Activated CD8-positive, alpha-beta memory T cell treated with anti-CD3 and anti-CD28 coated beads, Interleukin-2, amount 10 ng/mL, durations not matched to agents 7 days and 5 days (primary cell): ENCODE results near the gene PTPRN2. TPM values are rescaled to one million over a fixed set of nuclear protein-coding genes. Genes with fewer than 3 reads are reported as not detected.
"Not testable (repeated sequence)": the region's sequence is repeated elsewhere in the genome, so short reads cannot be mapped to it uniquely, and the experiment has no call there.

Source experiments
- ATAC-seq: fragments of 150-1000 bp; cut with Tn5 transposase; one replicate; pipeline ENCODE4 v1.10.0; 2021; ENCODE audit warnings: moderate library complexity
- CTCF ChIA-PET: fragments of 350-600 bp; sonication (Branson Sonifier 250); formaldehyde crosslinking; loops from one replicate; lab custom pipeline; 2021; ENCODE audit warnings: antibody characterized with exemption; lab: Charles Lee
- DNase-seq: peaks from one replicate; pipeline ENCODE4 v3.0.0-alpha.2; 2020
- H3K27ac Mint-ChIP-seq: one replicate; pipeline ENCODE4 v1.8.0; 2021; ENCODE audit warnings: mild to moderate bottlenecking, mixed read lengths
- H3K27me3 Mint-ChIP-seq: one replicate; pipeline ENCODE4 v1.8.0; 2021; ENCODE audit warnings: mixed read lengths
- H3K36me3 Mint-ChIP-seq: one replicate; pipeline ENCODE4 v1.8.0; 2021; ENCODE audit warnings: mild to moderate bottlenecking, mixed read lengths
- H3K4me1 Mint-ChIP-seq: one replicate; pipeline ENCODE4 v1.8.0; 2021; ENCODE audit warnings: mixed read lengths
- H3K4me3 Mint-ChIP-seq: one replicate; pipeline ENCODE4 v1.8.0; 2021; ENCODE audit warnings: mild to moderate bottlenecking, moderate library complexity, mixed read lengths
- H3K9me3 Mint-ChIP-seq: one replicate; pipeline ENCODE4 v1.8.0; 2022; ENCODE audit warnings: low read depth, mixed read lengths
- total RNA-seq, 2 experiments: library from RNA; stranded (reverse); gene quantifications; one replicate each; pipeline ENCODE4 v1.2.3, GENCODE V29; 2021

The PTPRN2 gene
- total RNA-seq, 2 experiments from 2014 or later = 3.2 to 5.7 TPM

DNA sequence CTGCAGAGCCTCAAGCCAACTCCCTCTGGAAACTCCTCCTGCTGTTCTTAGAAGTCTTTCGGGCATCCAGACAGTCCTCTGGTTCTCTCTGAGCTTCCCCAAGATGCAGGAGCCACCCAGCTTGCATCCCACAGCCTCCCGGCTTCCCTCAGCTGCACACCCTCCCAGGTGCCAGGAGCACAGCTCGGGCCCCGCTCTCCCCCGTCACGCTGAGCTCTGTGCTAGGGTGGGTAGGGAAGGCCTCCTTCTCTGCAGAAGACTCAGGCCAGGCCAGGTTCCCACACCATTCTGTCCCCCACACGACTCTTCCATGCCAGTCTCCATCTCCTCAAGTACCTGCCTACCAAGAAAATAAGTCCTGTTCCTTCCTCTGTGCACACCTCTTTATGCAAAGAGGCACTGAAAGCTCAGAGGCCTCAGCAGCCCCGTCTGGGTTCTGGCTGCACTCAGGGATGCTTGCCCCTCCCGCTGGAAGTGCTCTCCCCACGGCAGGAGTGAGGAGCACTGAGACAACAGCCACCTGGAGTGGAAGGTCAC is 537.1 kb downstream of the PTPRN2 start:
- CTCF ChIA-PET = no interaction called here
- Mint-ChIP-seq H3K9me3 (no peaks in the 10 kb centered on the region), H3K4me3 (no peak overlapping the region), H3K27me3 (no peaks in the 10 kb centered on the region), H3K4me1 (no peaks in the 10 kb centered on the region), H3K27ac (no peak overlapping the region), H3K36me3 (no peaks in the 10 kb centered on the region)
- DNase-seq (no peak), ATAC-seq (no peak)

DNA sequence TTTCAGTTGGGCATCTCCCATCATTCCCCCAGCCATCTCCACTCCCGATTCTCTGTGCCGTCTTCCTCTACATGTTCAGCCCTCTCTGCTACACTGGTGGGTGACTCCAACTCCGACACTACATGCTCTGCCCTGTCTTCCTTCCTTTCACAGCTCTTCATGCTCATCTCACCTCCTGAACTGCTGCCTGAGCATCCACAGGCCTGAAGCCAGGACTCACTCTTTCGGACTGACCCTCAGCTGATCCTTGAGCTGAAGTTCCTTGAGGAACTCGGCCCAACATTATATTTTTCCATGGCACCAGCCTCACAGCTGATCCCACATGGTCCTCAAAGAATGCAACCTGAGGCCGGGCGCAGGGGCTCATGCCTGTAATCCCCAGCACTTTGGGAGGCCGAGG is 538.4 kb downstream of the PTPRN2 start:
- Mint-ChIP-seq H3K9me3 (no peaks in the 10 kb centered on the region), H3K27me3 (no peaks in the 10 kb centered on the region), H3K4me1 (no peaks in the 10 kb centered on the region), H3K27ac (no peak overlapping the region), H3K4me3 (no peak overlapping the region), H3K36me3 (no peaks in the 10 kb centered on the region)
- CTCF ChIA-PET = no interaction called here
- ATAC-seq (no peak), DNase-seq (no peak)

DNA sequence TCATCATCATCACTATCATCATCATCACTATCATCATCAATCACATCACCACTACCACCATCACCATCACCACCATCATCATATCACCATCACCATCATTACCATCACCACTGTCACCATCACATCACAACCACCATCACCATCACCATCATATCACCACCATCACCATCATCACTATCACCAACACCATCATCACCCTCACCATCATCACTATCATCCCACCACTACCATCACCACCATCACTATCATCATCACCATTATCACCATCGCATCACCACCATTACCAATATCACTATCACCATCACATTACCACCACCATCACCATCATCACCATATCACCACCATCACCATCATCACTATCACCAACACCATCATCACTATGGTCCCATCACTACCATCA is 539.1 kb downstream of the PTPRN2 start:
- H3K9me3 Mint-ChIP-seq = no peaks in the 10 kb centered on the region
- no peak overlapping the region for H3K4me3 Mint-ChIP-seq
- no peaks in the 10 kb centered on the region for H3K27me3 Mint-ChIP-seq
- ATAC-seq = no peak
- CTCF ChIA-PET = no interaction called here
- no peak overlapping the region for H3K27ac Mint-ChIP-seq
- no peaks in the 10 kb centered on the region for H3K4me1 Mint-ChIP-seq
- DNase-seq = no peak
- H3K36me3 Mint-ChIP-seq = no peaks in the 10 kb centered on the region

DNA sequence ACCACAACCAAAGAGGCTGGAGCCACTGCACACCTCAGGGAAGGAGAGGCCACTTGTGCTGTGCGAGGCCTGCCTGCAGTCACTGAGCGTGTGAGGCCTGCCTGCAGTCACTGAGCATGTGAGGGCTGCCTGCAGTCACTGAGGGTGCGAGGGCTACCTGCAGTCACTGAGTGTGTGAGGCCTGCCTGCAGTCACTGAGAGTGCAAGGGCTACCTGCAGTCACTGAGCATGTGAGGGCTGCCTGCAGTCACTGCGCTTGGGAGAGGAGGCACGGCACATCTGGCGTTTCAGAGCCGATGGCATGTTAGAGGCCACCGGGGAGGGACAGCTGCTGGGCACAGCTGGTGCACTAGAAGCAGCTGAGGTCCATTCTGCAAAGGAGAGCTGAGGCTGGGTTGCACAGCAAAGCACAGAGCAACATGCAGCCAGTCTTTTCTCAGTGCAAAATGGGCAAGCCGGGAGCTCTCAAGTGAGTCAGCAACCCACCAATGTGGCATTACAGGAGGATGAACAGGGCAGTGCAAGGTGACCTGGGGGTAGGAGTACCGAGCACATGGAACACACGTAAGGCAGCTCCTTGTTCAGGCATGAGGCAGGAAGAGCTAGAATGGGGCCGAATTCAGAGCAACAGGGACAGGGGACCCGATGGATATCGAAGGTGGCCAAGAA is 540.1 kb downstream of the PTPRN2 start:
- CTCF ChIA-PET = no interaction called here
- no peaks in the 10 kb centered on the region for H3K36me3 Mint-ChIP-seq
- no peak overlapping the region for H3K27ac Mint-ChIP-seq
- no peak for ATAC-seq
- no peaks in the 10 kb centered on the region for H3K9me3 Mint-ChIP-seq
- H3K4me1 Mint-ChIP-seq = no peaks in the 10 kb centered on the region
- H3K27me3 Mint-ChIP-seq = no peaks in the 10 kb centered on the region
- no peak for DNase-seq
- H3K4me3 Mint-ChIP-seq = no peak overlapping the region

DNA sequence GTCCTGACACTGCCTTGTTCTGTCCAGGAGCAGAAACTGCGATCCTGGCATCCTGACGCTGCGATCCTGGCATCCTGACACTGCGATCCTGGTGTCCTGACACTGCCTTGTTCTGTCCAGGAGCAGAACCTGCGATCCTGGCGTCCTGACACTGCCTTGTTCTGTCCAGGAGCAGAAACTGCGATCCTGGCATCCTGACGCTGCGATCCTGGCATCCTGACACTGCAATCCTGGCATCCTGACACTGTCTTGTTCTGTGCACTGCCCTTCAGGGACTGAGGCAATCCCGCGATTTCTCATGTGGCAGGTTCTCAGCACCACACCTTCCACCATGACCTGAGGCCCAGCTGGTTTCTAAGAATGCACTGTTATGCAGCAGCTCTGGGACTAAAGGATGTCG is 541.4 kb downstream of the PTPRN2 start:
- H3K27me3 Mint-ChIP-seq, H3K27ac Mint-ChIP-seq, H3K36me3 Mint-ChIP-seq, H3K9me3 Mint-ChIP-seq, DNase-seq, H3K4me3 Mint-ChIP-seq, ATAC-seq, H3K4me1 Mint-ChIP-seq, CTCF ChIA-PET: not testable (repeated sequence)

DNA sequence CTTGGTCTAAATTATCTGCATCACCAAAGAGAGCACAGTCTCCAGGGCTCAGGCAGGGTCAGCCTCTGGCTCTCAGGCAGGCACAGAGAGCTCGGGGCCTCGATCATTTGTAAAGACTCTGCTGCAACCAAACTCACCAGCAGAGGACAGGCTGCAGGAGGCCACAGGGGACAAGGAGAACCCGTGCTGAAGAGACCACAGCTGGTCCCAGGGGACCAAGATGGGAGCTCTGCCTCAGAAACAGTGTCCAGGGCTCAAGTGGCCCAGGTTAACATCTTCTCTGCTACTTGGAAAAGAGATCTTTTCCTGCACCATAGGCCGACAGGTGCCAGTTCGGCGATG is 543.2 kb downstream of the PTPRN2 start:
- Mint-ChIP-seq H3K4me1 (no peaks in the 10 kb centered on the region), H3K27me3 (no peaks in the 10 kb centered on the region), H3K27ac (no peak overlapping the region), H3K4me3 (no peak overlapping the region), H3K9me3 (peaks cover 5% of the 10 kb centered on the region), H3K36me3 (no peaks in the 10 kb centered on the region)
- DNase-seq (no peak), ATAC-seq (no peak)
- CTCF ChIA-PET = no interaction called here

DNA sequence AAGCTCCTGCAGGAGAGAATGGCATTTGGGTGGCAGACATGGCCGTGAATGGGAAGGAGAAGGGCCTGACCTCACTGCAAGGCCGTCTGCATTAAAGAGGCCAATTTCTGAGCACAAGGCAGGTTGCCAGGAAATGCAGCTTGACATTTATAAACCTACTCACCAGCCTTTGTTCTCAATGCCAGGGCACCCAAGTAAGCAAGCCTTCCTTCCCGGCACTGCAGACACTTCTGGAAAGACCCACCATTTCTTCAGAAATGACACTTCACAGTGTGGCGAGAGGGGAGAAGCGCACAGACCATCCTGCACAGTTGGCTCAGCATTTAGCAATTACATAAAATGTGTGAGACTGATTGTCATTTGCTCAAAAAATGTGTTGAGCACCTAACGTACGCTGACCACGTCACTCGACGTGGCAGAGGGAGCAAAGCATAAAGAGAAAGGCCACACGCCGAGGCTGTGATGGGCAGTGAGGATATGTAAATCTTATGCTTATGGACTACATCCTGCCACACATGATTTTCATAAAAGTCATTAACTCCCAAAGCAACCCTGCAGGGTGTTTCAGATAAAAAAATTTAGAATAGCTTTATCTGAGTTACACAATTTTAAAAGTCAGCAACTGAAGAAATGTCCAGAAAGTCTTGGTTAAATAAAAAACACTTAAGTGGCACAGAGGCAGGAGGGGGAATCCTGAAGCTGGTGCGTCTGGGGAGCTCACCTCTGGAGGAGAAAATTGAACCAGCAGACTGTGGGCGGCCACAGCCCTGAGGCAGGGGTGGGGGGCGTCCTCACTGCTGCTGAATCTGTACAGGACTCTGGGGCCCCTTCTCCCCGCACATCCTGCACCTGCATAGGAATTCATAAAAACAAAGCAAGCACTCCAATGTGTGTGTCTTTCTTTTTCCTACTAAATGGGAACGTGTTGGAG is 543.8 kb downstream of the PTPRN2 start:
- Mint-ChIP-seq H3K27ac (no peak overlapping the region), H3K4me1 (no peaks in the 10 kb centered on the region), H3K9me3 (peaks cover 5% of the 10 kb centered on the region), H3K27me3 (no peaks in the 10 kb centered on the region), H3K4me3 (no peak overlapping the region), H3K36me3 (no peaks in the 10 kb centered on the region)
- DNase-seq (no peak), ATAC-seq (no peak)
- CTCF ChIA-PET = no interaction called here

DNA sequence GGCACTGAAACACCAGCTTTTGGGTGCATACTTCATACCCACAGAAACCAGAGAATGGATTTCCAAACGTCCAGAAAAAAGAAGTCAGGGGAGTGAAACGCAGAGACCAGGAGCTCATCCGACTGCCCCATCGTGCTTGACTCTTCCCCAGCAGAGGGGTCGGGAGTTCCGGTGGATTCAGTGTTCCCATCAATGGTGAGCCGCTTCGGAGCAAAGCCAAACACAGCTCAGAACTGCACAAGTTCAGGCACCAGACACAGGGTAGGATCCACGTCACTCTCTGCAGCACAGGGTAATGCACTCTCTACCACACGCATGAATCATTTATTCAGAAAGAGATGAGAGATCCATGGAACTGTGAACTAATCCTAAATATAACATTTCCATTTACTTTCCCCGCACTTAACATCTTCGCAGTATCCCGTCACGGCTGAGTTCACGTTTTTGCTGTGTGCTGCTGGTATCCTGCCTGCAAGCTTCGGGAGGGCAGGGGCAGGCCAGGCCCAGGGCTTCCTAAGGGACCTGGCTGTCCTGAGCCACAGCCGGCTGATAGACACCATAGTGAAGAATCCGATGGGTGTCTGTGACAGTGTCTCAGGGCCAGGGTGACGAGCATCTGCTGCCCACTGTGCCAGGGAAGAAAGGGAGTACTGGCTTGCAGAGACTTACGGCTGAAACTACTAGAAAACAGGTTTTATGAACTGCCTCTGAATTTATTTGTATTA is 545.3 kb downstream of the PTPRN2 start:
- H3K4me1 Mint-ChIP-seq = no peaks in the 10 kb centered on the region
- no peaks in the 10 kb centered on the region for H3K27me3 Mint-ChIP-seq
- CTCF ChIA-PET = interaction anchor here (0.6 kb wide), 1 partner anchor 1752 kb away, joined by 3 read pairs; no protein-coding TSS in a partner anchor
- ATAC-seq = no peak
- no peak overlapping the region for H3K27ac Mint-ChIP-seq
- no peaks in the 10 kb centered on the region for H3K36me3 Mint-ChIP-seq
- no peak overlapping the region for H3K4me3 Mint-ChIP-seq
- H3K9me3 Mint-ChIP-seq = peaks cover 5% of the 10 kb centered on the region
- no peak for DNase-seq

DNA sequence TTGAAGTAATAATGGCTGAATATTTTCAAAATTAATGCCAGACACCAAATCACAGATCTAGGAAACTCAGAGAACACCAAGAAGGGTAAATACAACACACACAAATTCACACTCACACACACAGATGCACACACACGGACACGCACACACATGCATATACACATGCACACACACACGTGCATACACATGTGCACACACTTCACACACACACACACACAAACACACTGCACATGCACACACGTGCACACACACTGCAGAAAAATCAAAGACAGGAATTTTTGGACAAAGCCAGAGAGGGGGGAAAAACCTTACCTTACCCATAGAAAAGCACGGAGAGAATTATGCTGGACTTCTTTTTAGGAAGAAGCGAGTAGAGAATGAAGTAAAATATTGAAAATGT is 547.4 kb downstream of the PTPRN2 start:
- Mint-ChIP-seq H3K27me3 (no peaks in the 10 kb centered on the region), H3K36me3 (no peaks in the 10 kb centered on the region), H3K27ac (no peak overlapping the region), H3K4me1 (no peaks in the 10 kb centered on the region), H3K9me3 (peaks cover 7% of the 10 kb centered on the region), H3K4me3 (no peak overlapping the region)
- ATAC-seq (no peak), DNase-seq (no peak)
- CTCF ChIA-PET = interaction anchor here (1.5 kb wide), 1 partner anchor 15 kb away, joined by 4 read pairs; no protein-coding TSS in a partner anchor

DNA sequence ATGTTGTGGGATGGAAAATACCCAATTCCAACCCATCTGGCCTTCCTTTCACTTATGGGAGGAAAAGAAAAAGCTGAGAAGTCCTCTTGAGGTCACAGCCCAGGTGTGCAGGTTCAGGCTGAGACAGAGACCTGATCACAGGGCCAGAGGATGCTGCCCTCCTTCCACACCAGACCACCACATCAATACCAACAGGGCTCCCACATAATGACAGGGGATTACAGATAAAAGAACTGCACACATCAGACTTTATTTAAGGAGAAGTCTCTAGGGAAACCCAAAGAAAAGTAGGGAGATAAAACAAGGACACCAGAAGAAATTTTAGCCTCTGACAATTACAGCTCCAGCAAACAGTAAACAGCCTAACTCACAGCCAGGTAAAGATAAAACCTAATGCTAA is 548.4 kb downstream of the PTPRN2 start:
- ATAC-seq = no peak

DNA sequence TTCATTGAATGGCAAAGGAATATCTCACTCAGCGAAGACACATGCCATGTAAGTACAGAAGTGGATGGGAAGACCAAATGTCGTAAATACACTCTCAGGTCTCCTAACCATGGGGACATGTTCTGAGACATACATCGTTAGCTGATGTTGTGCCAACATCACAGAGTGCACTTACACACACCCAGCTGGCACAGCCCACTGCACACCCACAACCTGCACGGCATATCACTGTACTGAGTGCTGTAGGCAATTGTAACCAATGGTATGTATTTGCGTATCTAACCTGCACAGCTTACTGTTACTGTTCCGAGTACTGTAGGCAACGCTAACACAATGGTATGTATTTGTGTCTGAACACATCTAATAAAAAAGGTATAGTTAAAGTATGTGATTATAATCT is 550.4 kb downstream of the PTPRN2 start:
- DNase-seq (no peak), ATAC-seq (no peak)
- H3K36me3 Mint-ChIP-seq = no peaks in the 10 kb centered on the region
- H3K27ac Mint-ChIP-seq = no peak overlapping the region
- CTCF ChIA-PET = no interaction called here
- H3K9me3 Mint-ChIP-seq = peaks cover 17% of the 10 kb centered on the region
- H3K4me1 Mint-ChIP-seq = no peaks in the 10 kb centered on the region
- no peak overlapping the region for H3K4me3 Mint-ChIP-seq
- H3K27me3 Mint-ChIP-seq = no peaks in the 10 kb centered on the region

More for the DNA sequence above, 548.4 kb downstream of the PTPRN2 start:
- Mint-ChIP-seq H3K27ac (no peak overlapping the region), H3K9me3 (peaks cover 9% of the 10 kb centered on the region), H3K4me1 (no peaks in the 10 kb centered on the region), H3K27me3 (no peaks in the 10 kb centered on the region), H3K4me3 (no peak overlapping the region), H3K36me3 (no peaks in the 10 kb centered on the region)
- no peak for DNase-seq
- CTCF ChIA-PET = interaction anchor here (1.5 kb wide), 1 partner anchor 14 kb away, joined by 4 read pairs; no protein-coding TSS in a partner anchor

DNA sequence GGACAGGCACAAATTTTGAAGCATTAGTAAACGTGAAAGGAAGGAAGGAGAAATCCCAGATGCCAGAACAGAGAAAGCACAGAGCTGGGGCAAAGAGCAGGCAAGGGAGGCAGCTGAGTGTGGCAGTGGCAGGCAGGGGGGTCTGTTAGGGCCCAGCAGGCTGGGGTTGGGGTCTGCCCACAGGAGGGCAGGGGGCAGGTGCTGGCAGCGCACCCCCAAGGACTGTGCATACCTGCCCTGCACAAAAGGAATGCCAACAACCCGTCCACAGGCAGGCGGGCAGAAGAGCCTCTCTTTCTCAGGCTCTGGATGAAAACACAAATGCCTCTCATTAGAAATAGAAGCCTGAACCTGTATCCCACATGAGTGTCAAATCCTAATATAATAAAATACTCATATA is 552.3 kb downstream of the PTPRN2 start:
- ATAC-seq = no peak
- CTCF ChIA-PET = no interaction called here
- no peak overlapping the region for H3K27ac Mint-ChIP-seq
- H3K4me3 Mint-ChIP-seq = no peak overlapping the region
- no peaks in the 10 kb centered on the region for H3K36me3 Mint-ChIP-seq
- peaks cover 17% of the 10 kb centered on the region for H3K9me3 Mint-ChIP-seq
- no peaks in the 10 kb centered on the region for H3K4me1 Mint-ChIP-seq
- H3K27me3 Mint-ChIP-seq = no peaks in the 10 kb centered on the region
- DNase-seq = no peak

DNA sequence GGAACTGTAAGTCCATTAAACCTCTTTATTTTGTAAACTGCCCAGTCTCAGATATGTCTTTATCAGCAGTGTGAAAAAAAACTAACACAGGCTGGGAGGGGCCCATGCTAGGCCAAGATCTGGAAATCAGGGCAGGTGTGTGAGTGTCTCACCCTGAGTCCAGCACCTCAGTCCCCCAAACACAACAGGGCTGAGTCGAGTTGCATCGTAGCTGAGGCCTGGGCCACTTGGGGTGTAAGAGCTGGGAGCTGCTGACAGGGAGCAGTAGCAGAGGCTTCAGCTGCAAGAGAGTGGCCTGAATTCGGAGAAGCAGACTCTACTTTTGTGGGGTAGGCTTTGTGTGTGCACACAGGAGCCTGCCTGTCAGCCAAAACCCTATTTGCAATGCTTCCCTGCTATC is 553.1 kb downstream of the PTPRN2 start:
- peaks cover 13% of the 10 kb centered on the region for H3K9me3 Mint-ChIP-seq
- DNase-seq (no peak), ATAC-seq (no peak)
- no peaks in the 10 kb centered on the region for H3K36me3 Mint-ChIP-seq
- no peak overlapping the region for H3K27ac Mint-ChIP-seq
- CTCF ChIA-PET = no interaction called here
- no peak overlapping the region for H3K4me3 Mint-ChIP-seq
- H3K4me1 Mint-ChIP-seq = no peaks in the 10 kb centered on the region
- no peaks in the 10 kb centered on the region for H3K27me3 Mint-ChIP-seq
